HK-2 (cell line): ENCODE data around the gene C8B.

ENCODE experiments used
- DNase-seq: peaks from one replicate; pipeline ENCODE4 v3.0.0-alpha.2; 2018; ENCODE audit not compliant: unreplicated experiment

C8B gene

DNA sequence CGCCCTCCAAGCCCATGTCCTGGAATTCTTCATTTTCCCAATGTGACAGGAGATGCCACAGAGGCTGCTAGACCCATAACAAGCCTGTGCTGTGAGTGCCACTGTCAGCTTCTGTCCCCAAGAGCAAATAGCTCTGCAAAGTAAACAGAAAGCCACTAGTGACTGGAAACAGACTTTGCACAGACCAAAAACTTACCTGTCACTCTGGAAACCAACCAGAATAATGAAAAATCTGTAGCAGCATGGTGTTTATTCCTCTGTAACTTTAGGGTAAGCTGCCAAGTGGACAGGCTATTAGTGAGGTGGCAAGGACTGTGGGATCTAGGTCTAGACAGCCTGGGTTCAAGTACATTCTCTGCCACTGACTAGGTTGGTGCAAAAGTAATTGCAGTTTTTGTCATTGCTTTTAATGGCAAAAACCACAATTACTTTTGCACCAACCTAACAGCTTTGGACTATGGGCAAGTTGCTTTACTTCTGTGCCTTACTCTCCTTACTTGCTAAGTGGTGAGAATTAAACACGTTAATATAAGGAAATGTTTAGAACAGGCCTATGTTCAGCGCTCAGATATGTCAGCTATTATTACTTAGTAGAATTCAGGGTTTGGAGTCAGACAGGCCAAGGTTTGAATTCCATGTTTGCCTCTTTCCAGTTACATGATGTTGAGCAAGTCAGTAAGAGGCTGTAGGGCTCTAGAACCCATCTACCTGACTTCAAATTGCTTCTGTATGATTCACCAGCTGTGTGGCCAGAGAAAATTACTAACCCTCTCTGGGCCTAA is at the start of gene C8B:
TSS of gene C8B (minus strand) at position 100 of the 782 bp plus-strand sequence. CDS start at position 33, 67 bp downstream.
- DNase-seq = no peak

GRCh38 chr1:57015071-57015470 is 49.3 kb upstream of the C8B start:
- DNase-seq = no peak

- DNase-seq = no peak
Measured at GRCh38 chr1:57013522-57013921, 47.7 kb upstream of the C8B start.

GRCh38 chr1:57012315-57012714 is 46.5 kb upstream of the C8B start:
- DNase-seq = no peak

DNA sequence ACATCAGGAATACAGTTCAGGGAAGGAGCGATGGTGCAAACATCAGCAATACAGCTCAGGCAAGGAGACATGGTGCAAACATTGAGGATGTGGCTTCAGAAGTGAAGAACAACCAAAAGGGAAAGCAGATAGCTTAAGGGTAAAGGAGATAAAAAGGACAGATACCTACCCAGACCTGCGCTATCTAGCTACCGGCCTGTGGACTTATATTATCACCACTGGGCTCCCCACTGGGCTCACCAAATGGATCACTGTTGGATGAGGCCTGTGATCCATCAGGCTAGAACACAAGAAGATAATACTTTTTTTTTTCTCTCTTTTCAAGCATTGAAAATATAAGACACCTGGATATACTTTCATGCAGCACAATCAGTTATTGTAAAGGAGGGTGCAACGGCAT is 44.7 kb upstream of the C8B start:
- no peak for DNase-seq

DNA sequence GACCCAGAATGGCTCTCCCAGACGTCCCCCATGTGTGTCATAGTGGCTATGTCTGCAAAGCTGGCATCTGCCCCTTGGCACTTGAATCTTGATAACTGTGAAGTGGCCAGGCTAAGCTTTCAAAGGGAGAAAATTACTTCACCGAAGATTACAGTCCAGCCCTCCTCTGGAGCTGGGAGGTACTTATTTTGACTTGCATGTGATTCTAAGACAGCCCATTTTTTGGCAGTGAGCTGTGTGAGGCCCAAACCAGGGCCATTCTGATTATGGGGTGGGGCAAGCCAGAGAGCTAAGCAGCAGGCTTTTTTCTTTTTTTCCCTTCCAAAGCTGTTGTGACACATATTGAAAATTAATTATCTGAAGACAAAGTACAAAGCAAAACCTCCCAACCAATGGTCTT is 42.1 kb upstream of the C8B start:
- DNase-seq = no peak

- no peak for DNase-seq
Measured at GRCh38 chr1:57007472-57007871, 41.7 kb upstream of the C8B start.

DNA sequence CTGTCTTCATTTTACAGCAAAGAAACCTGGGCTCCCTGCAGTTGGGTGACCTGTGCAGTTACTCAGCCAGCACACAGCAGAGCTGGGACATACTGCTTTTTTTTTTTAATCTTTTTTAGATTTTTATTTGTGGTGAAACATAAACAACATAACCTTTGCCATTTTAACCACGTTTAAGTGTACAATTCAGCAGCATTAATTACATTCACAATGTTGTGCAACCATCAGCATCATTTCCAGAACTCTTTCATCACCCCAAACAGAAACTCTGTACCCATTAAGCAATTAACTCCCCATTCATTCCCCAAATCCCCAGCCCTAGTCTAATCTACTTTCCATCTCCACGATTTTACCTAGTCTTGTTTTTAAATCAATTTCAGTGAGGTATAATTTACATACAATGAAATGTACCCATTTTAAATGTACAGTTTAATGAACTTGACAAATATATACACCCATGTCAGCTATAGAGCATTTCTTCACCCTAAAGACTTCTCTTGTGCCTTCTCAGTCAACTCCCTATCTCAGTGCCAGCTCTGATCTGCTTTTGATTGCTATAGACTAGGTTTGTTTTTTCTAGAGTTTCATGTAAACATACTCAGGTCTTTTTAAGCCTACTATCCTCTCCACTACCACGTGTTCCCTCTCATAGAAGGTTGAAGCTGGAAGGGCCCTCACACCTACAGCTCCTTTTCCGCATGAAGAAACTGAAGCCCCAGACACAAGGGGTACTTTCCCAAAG is 37.8 kb upstream of the C8B start:
- no peak for DNase-seq

DNA sequence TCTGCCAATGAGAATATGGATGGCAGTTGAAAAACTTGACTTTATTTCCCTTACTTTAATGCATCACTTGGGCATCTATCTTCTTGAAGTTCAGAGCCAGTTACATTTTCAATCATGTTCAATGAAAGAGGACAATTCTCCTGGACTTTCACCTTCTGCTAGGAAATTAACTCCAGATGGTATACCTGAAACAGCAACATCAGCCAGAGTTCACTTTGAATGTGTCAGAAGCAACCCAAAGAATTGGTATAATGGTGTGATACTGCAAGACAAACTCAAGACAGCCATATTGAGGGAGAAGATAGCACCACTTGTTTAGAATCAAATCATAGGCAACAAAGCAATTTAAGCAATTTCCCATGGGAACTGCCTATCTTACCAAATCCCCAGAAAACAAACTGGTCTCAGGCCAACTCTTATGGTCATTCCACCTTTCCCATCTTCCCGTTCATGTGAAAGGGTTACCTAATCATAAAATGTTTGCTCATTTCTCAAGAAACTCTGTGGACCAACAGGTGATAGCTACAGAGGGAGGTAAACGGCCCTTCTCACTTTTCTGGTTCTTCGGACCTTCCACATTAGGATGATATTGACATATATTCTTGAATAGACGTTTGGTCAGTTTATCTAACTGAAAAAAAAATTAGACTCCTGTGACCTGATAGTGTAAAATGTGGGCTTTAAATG is 29.7 kb upstream of the C8B start:
- DNase-seq = no peak

GRCh38 chr1:56993475-56993874 is 27.7 kb upstream of the C8B start:
- no peak for DNase-seq

- DNase-seq = no peak
Measured at GRCh38 chr1:56992318-56993125, 26.7 kb upstream of the C8B start.

- DNase-seq = no peak
Measured at GRCh38 chr1:56991576-56991975, 25.8 kb upstream of the C8B start.

GRCh38 chr1:56986397-56986796 is 20.6 kb upstream of the C8B start:
- no peak for DNase-seq

GRCh38 chr1:56985857-56986256 is 20.0 kb upstream of the C8B start:
- DNase-seq = no peak

DNA sequence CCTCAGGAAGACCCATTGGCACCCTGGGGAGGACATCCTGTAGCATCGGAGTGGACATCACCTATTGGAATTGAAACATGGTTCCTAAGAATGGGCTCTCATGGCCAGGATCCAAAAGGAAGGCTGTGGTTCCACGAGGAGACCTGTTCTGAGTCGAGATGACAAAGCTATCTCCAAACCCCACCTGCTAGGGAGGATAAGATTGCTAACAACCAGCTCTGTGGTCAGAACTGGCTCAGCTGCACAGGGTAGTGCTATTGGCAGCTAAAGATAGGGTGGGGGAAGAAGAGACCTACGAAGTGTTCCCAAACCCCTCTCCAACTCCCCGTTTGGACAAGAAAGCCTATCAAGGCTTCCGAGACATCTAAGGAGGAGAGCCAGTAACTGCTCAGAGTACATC is 17.7 kb upstream of the C8B start:
- no peak for DNase-seq

GRCh38 chr1:56979986-56980755 is 14.4 kb upstream of the C8B start:
- DNase-seq = no peak

GRCh38 chr1:56978819-56979218 is 13.0 kb upstream of the C8B start:
- no peak for DNase-seq

DNA sequence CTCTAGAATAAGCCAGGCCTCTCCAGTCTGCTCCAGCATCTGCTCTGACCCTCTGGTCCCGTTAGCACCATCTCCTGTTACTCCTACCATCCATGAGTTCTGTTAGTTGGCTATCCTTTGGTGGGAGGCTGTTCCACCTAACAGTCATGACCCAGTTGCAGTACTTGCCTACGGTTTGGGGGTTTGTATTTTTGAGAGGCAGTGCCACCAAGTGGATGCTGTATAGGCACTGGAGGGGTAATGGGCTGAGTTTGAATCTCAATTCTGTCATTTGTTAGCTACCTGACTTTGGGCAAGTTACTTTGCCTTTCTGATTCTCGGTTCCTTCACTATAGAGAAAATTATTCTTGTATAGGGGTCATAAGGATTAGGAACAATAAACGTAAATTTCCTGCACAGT is 12.1 kb upstream of the C8B start:
- DNase-seq = no peak

DNA sequence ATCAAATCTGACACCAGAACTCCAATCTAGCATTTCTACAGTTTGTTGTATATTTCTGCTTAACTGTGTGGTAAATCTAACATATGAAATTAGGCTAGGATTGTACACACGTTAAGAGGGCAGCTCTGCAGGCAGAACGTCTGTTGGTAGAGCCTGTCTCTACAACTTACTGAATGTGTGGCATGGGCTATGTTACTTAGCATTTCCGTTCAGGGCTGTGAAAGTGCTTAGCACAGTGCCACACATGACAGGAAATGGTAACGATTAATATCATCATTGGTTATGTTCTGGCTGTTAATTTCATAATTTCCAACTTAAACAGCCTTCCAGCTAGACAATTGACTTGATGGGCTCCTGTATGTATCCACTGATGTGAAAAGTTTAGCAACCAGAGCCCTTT is 9.6 kb upstream of the C8B start:
- no peak for DNase-seq

DNA sequence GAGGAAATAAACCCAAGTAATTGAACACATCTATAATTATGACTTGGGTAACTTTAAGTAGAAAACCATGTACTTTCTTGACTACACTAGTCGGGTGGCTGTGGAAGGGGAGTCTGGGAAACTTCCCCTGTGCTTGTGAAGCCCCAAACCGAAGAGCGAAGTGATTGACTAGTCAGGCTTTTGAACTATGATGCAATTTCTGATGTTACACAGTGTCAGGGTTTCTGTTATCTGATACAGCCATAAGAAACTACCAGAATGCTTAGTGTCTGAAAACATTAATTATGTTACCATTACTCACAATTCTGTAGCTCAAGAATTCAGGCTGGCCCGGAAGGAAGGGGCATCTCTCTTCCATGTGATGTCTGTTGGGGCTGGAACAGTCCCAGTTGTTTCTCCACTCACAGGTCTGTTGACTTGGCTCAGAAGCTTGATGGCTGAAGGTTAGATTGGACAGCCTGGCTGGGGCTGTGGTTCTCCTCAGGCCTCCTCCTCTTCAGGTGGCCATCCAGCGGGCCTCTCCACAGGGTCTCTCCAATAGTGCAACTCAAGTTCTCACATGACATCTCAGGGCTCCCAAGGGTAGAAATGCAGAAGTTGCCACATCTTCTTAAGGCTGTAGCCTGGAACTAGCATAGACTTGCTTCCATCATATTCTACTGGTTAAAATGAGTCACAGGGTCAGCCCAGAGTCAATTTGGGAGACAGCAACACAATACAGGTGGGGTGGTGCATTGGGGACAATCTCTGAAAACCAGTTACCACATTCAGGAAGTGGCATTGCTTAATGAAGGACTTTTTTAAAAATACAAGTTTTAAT is 8.3 kb upstream of the C8B start:
- DNase-seq = no peak
